Measurements from ENCODE around the gene HECTD2.

The HECTD2 gene

DNA sequence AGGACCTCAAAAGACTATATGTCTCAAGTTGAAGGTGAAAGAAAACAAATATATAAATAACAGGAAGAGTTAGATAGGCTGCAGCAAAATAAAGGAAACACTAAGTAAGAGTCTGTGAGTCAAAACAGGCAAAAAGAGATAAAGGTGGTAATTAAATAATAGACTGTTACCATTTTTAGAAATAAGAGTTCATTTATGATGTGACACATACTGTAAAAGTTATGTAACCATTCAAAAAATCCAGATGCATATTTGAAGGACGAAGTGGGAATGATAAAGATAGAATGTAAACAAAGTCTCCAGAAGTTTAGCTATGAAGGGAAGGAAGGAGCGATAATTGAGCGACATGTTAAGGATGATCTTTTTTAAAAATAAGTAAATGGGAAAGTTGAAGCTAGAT, 50.5 kb downstream of the HECTD2 start:
- Histone ChIP-seq H3K27me3 (ENCODE audit: insufficient read depth, poor library complexity, severe bottlenecking) (no peaks in the 10 kb centered on the region), H3K4me3 (replicated peaks; ENCODE audit: insufficient read depth, low read length) (no peak overlapping the region), H3K27ac (replicated peaks) (no peak overlapping the region)
- DNase-seq (ENCODE audit: low read depth in 1 of 2, low spot score in 1 of 2): no peak
- TF ChIP-seq POLR2AphosphoS5 (IDR thresholded peaks at IDR 0.05; ENCODE audit: low read depth) (no peak), GABPA (IDR thresholded peaks at IDR 0.05; ENCODE audit: low read depth) (no peak)

- Histone ChIP-seq H3K27me3 (ENCODE audit: insufficient read depth, poor library complexity, severe bottlenecking) (no peaks in the 10 kb centered on the region), H3K4me3 (replicated peaks; ENCODE audit: insufficient read depth, low read length) (no peak overlapping the region), H3K27ac (replicated peaks) (no peak overlapping the region)
- TF ChIP-seq SPI1 (IDR thresholded peaks at IDR 0.05; ENCODE audit: borderline replicate concordance, low read depth) (no peak), GABPA (IDR thresholded peaks at IDR 0.05; ENCODE audit: low read depth) (no peak), POLR2AphosphoS5 (IDR thresholded peaks at IDR 0.05; ENCODE audit: low read depth) (no peak)
- TF ChIP-seq, protein P1, sequence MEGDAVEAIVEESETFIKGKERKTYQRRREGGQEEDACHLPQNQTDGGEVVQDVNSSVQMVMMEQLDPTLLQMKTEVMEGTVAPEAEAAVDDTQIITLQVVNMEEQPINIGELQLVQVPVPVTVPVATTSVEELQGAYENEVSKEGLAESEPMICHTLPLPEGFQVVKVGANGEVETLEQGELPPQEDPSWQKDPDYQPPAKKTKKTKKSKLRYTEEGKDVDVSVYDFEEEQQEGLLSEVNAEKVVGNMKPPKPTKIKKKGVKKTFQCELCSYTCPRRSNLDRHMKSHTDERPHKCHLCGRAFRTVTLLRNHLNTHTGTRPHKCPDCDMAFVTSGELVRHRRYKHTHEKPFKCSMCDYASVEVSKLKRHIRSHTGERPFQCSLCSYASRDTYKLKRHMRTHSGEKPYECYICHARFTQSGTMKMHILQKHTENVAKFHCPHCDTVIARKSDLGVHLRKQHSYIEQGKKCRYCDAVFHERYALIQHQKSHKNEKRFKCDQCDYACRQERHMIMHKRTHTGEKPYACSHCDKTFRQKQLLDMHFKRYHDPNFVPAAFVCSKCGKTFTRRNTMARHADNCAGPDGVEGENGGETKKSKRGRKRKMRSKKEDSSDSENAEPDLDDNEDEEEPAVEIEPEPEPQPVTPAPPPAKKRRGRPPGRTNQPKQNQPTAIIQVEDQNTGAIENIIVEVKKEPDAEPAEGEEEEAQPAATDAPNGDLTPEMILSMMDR (IDR thresholded peaks at IDR 0.05; ENCODE audit: insufficient read depth, low read length): no peak
- TF ChIP-seq, protein P2, sequence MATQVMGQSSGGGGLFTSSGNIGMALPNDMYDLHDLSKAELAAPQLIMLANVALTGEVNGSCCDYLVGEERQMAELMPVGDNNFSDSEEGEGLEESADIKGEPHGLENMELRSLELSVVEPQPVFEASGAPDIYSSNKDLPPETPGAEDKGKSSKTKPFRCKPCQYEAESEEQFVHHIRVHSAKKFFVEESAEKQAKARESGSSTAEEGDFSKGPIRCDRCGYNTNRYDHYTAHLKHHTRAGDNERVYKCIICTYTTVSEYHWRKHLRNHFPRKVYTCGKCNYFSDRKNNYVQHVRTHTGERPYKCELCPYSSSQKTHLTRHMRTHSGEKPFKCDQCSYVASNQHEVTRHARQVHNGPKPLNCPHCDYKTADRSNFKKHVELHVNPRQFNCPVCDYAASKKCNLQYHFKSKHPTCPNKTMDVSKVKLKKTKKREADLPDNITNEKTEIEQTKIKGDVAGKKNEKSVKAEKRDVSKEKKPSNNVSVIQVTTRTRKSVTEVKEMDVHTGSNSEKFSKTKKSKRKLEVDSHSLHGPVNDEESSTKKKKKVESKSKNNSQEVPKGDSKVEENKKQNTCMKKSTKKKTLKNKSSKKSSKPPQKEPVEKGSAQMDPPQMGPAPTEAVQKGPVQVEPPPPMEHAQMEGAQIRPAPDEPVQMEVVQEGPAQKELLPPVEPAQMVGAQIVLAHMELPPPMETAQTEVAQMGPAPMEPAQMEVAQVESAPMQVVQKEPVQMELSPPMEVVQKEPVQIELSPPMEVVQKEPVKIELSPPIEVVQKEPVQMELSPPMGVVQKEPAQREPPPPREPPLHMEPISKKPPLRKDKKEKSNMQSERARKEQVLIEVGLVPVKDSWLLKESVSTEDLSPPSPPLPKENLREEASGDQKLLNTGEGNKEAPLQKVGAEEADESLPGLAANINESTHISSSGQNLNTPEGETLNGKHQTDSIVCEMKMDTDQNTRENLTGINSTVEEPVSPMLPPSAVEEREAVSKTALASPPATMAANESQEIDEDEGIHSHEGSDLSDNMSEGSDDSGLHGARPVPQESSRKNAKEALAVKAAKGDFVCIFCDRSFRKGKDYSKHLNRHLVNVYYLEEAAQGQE (IDR thresholded peaks at IDR 0.05; ENCODE audit: insufficient replicate concordance, low read depth): no peak
- DNase-seq (ENCODE audit: low read depth in 1 of 2, low spot score in 1 of 2): no peak
Observed at GRCh38 chr10:91462423-91462822, 52.3 kb downstream of the HECTD2 start.

- Histone ChIP-seq H3K27ac (replicated peaks) (no peak overlapping the region), H3K4me3 (replicated peaks; ENCODE audit: insufficient read depth, low read length) (no peak overlapping the region), H3K27me3 (ENCODE audit: insufficient read depth, poor library complexity, severe bottlenecking) (no peaks in the 10 kb centered on the region)
- TF ChIP-seq, protein P2 (IDR thresholded peaks at IDR 0.05; ENCODE audit: insufficient replicate concordance, low read depth): no peak
- TF ChIP-seq POLR2AphosphoS5 (IDR thresholded peaks at IDR 0.05; ENCODE audit: low read depth) (no peak), SPI1 (IDR thresholded peaks at IDR 0.05; ENCODE audit: borderline replicate concordance, low read depth) (no peak), GABPA (IDR thresholded peaks at IDR 0.05; ENCODE audit: low read depth) (no peak)
- TF ChIP-seq, protein P1 (IDR thresholded peaks at IDR 0.05; ENCODE audit: insufficient read depth, low read length): no peak
- DNase-seq (ENCODE audit: low read depth in 1 of 2, low spot score in 1 of 2): no peak
Observed at GRCh38 chr10:91464500-91464899, 54.4 kb downstream of the HECTD2 start.

DNA sequence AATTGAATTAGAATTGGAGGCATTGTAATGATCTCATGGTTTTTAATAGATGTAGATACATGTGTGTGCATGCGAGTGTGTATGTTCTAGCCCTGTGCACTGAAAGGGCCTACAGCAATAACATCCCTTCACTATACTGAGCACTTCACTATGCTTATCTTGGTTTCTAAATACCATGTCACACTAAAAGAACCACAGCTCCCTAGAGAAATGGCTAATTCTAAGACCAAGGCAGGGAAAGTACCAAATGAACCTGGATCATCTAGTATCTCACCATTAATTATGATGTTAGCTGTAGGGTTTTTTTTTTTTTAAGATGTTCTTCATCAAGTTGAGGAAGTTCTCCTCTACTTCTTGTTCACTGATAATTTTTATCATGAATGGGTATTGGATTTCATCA, 55.1 kb downstream of the HECTD2 start:
- TF ChIP-seq GABPA (IDR thresholded peaks at IDR 0.05; ENCODE audit: low read depth) (no peak), SPI1 (IDR thresholded peaks at IDR 0.05; ENCODE audit: borderline replicate concordance, low read depth) (no peak), POLR2AphosphoS5 (IDR thresholded peaks at IDR 0.05; ENCODE audit: low read depth) (no peak)
- TF ChIP-seq, protein P2 (IDR thresholded peaks at IDR 0.05; ENCODE audit: insufficient replicate concordance, low read depth): no peak
- TF ChIP-seq, protein P1 (IDR thresholded peaks at IDR 0.05; ENCODE audit: insufficient read depth, low read length): no peak
- no peak overlapping the region for H3K4me3 ChIP-seq (replicated peaks; ENCODE audit: insufficient read depth, low read length)
- no peak overlapping the region for H3K27ac ChIP-seq (replicated peaks)
- DNase-seq (ENCODE audit: low read depth in 1 of 2, low spot score in 1 of 2): no peak
- H3K27me3 ChIP-seq (ENCODE audit: insufficient read depth, poor library complexity, severe bottlenecking): no peaks in the 10 kb centered on the region

All from HL-60 (cell line).